Measurements from ENCODE around the gene KCNH5. TPM values are rescaled to one million over a fixed set of nuclear protein-coding genes. Genes with fewer than 3 reads are reported as not detected.

The KCNH5 gene
- total and polyA plus RNA-seq, 9 of the 15 experiments (the other 6 are each of a cell fraction or from before 2014, with no cell fraction given), result 1.1 to 2.4 (median 1.4) TPM

DNA sequence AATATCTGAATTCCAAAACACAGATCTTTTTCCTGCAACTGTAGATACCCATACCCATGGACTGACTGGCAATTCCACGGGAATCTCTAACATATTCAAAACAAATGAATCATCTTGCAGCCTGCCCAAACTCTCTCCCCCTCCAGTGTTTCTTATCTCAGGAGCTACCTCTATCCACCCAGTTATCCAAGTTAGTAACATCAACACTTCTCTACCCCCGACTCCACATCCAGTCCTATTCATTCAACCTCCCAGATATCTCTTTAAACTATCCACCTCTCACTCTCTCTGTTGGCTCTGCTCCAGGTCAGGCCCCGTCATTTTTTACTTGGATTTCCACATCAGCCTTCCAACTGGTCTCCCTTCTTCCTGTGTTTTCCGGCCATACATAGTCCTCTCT, 6.7 kb upstream of the KCNH5 start:
- no TSS peak for BruUV-seq (replicated peaks)
- H3K9me1 ChIP-seq (ENCODE audit: control insufficient read depth, insufficient read depth, low read length), result no peaks in the 10 kb centered on the region
- H3K9me3 ChIP-seq (replicated peaks; ENCODE audit: control insufficient read depth, insufficient read depth, low read depth, low read length), result no peaks in the 10 kb centered on the region
- H3K4me1 ChIP-seq (replicated peaks in 1 of 2; ENCODE audit: control insufficient read depth in 2 of 2, insufficient read depth in 2 of 2, low read length in 2 of 2), result no peaks in the 10 kb centered on the region
- no peaks in the 10 kb centered on the region for H3K36me3 ChIP-seq (ENCODE audit: control insufficient read depth, insufficient read depth, low read length)
- H3K4me3 ChIP-seq, result no peak overlapping the region
- no peaks in the 10 kb centered on the region for H3K27me3 ChIP-seq (ENCODE audit: control insufficient read depth in 2 of 2, insufficient read depth in 2 of 2, low read length in 2 of 2)
- TF ChIP-seq, protein P1, sequence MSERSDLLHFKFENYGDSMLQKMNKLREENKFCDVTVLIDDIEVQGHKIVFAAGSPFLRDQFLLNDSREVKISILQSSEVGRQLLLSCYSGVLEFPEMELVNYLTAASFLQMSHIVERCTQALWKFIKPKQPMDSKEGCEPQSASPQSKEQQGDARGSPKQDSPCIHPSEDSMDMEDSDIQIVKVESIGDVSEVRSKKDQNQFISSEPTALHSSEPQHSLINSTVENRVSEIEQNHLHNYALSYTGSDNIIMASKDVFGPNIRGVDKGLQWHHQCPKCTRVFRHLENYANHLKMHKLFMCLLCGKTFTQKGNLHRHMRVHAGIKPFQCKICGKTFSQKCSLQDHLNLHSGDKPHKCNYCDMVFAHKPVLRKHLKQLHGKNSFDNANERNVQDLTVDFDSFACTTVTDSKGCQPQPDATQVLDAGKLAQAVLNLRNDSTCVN (CRISPR knock-in tag; IDR thresholded peaks at IDR 0.05), result no peak
- TF ChIP-seq FOSL1 (tag; conservative IDR thresholded peaks at IDR 0.05) (no peak), ZNF124 (CRISPR knock-in tag; IDR thresholded peaks at IDR 0.05) (no peak), ZNF121 (CRISPR knock-in tag; conservative IDR thresholded peaks at IDR 0.05) (no peak), SP2 (IDR thresholded peaks at IDR 0.05; ENCODE audit: extremely low read depth, low read depth, low read length, poor library complexity, severe bottlenecking) (no peak), POLR2AphosphoS2 (IDR thresholded peaks at IDR 0.05; ENCODE audit: low read length) (no peak), E2F1 (CRISPR knock-in tag; IDR thresholded peaks at IDR 0.05) (no peak), SIN3B (IDR thresholded peaks at IDR 0.05; ENCODE audit: low read depth) (no peak), GABPA (tag; conservative IDR thresholded peaks at IDR 0.05; ENCODE audit: low read depth) (no peak)
- H3K9ac ChIP-seq (ENCODE audit: insufficient read depth in 1 of 2, low read depth in 2 of 2, low read length in 2 of 2), result no peak overlapping the region
- no peak for FAIRE-seq
- no peak overlapping the region for H3K27ac ChIP-seq (ENCODE audit: extremely low read depth, low read depth, low read length)
- no peak for ATAC-seq
- H3K4me2 ChIP-seq (ENCODE audit: insufficient read depth, low read length), result no peak overlapping the region
- H2AFZ ChIP-seq (ENCODE audit: low read depth, low read length), result no peak overlapping the region
- WGBS (ENCODE audit: insufficient coverage, low coverage, missing lambda C conversion rate), result 3% methylated on average over 4 of the region's 4 CpGs
- H4K20me1 ChIP-seq (replicated peaks; ENCODE audit: control insufficient read depth, insufficient read depth, low read length), result no peaks in the 10 kb centered on the region; the same call in 1 of the 2 replicates
- DNase-seq (ENCODE audit: extremely low read depth in 1 of 4, low spot score in 3 of 4), result no peak
- POLR2A ChIA-PET, result no interaction called here
- H3K79me2 ChIP-seq (ENCODE audit: control insufficient read depth, insufficient read depth, low read length), result no peaks in the 10 kb centered on the region
- in situ Hi-C loops (cut with MboI) (no loop called here), intact Hi-C loops (cut with micrococcal nuclease) (no loop called here)
- CTCF ChIA-PET (ENCODE audit: low intra/inter-chr PET ratio), result no interaction called here
